ENCODE measurements around the gene NOVA1.
"Not testable (repeated sequence)": the region's sequence is repeated elsewhere in the genome, so short reads cannot be mapped to it uniquely, and the experiment has no call there.

The NOVA1 gene

DNA sequence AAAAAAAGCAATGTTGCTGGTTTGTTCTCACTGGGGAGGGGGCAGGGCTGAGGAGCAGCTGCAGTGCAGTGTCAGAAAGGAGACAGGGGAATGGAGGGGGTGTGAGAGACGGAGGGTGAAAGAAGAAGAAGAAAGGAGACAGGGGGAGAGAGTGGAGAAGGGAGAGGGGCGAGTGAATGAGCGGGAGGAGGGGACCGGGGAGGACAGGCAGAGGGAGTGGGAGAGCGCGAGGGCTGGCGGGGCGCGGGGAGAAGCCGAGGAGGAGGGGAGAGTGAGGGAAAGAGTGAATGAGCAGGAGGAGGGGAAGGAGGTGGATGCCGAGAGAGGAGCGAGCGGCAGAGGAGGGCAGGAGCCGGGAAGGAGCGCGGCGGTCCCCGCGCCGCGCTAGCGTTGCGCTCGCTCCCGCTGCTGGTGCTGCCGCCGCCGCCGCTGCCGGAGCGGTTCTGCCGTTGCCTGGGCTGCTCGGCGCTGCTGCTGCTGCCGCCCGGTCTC lies at the start of gene NOVA1:
TSS of gene NOVA1 (minus strand) at position 445 of the 492 bp plus-strand sequence. CDS start 597 bp downstream, outside the sequence.
- DNase-seq (ENCODE audit: low spot score) = no peak

DNA sequence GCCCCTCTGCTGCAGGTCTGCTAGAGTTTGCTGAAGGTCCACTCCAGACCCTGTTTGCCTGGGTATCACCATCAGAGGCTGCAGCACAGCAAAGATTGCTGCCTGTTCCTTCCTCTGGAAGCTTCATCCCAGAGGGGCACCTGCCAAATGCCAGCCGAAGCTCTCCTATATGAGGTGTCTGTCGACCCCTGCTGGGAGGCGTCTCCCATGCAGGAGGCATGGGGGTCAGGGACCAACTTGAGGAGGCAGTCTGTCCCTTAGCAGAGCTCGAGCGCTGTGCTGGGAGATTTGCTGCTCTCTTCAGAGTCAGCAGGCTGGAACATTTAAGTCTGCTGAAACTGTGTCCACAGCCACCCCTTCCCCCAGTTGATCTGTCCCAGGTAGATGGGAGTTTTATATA lies 47.2 kb upstream of the NOVA1 start:
- not testable (repeated sequence) for DNase-seq (ENCODE audit: low spot score)

DNA sequence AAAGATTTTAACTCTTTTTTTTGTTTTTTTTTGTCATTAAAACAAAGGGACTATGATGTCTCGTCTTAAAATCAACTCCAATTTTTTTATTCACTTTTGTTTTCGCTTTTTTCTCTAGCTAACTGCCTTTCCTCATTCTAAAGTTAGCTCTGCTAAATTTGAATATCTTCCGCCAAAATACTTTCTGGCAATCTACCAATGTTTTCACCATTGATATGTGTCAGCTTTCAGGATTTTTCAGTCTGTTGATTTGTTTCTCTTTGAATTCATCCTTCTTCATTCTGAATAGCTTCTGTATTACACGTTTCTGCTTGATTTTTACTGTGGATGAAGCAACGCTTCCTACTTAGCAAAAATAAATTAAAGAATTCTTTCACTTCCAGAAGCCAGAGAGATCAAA lies 38.7 kb upstream of the NOVA1 start:
- peak; percentile 17 for DNase-seq (ENCODE audit: low spot score)

- DNase-seq (ENCODE audit: low spot score) = not testable (repeated sequence)
Observed at GRCh38 chr14:26634946-26635345, 37.1 kb upstream of the NOVA1 start.

DNA sequence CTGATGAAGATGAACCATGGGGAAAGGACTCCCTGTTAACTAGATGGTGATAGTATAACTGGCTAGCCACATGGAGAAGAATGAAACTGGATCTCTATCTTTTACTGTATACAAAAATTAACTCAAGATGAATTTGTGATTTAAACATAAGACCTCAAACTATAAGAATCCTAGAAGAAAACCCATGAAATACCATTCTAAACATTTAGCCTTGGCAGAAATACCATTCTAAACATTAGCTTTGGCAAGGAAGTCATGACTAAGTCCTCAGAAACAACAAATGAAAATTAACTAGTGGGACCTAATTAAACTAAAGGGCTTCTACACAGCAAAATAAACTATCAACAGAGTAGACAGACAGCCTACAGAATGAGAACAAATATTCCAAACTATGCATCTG lies 28.4 kb upstream of the NOVA1 start:
- DNase-seq (ENCODE audit: low spot score) = no peak

DNA sequence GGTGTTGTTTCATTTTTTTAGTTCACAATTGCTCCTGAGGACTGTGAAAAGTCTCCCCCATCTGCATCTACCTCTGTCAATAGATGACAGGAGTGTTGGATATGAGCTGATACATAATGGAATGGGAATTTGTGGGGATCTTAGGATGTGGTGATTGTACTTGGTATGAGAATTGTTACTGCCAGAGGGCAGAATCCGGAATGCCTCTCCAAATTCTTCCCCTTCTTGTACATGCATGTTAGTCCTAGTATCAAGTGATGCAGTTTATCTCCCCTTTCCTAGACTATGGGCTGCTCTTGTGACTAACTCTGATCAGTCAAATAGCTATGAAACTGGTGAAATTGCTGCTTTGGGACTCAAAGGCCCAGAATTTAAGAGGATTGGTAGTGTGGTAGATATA lies 24.8 kb upstream of the NOVA1 start:
- DNase-seq (ENCODE audit: low spot score) = no peak

GRCh38 chr14:26621807-26622560 lies 24.2 kb upstream of the NOVA1 start:
- DNase-seq (ENCODE audit: low spot score) = no peak

- DNase-seq (ENCODE audit: low spot score) = no peak
Observed at GRCh38 chr14:26621364-26621763, 23.5 kb upstream of the NOVA1 start.

DNA sequence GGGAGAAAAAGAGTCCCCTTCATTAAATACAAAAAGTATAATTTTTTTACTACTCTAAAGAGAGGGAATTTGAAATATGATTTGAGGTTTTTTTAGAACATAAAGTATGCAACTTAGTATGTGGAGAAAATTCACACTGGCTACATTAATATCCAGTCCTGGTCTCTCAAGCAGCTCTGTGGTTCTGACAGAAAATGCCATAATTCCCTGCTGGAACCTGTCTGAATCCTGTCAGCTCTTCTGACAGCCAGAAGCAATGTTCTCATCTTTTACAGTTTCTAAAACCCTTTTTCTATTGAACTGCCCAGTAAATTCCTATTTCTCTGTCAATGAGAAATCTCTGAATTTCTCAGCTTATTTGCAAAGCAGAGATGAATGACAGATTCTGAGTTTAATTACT lies 13.4 kb upstream of the NOVA1 start:
- DNase-seq (ENCODE audit: low spot score) = no peak

- DNase-seq (ENCODE audit: low spot score) = no peak
Observed at GRCh38 chr14:26606729-26607312, 9.0 kb upstream of the NOVA1 start.

DNA sequence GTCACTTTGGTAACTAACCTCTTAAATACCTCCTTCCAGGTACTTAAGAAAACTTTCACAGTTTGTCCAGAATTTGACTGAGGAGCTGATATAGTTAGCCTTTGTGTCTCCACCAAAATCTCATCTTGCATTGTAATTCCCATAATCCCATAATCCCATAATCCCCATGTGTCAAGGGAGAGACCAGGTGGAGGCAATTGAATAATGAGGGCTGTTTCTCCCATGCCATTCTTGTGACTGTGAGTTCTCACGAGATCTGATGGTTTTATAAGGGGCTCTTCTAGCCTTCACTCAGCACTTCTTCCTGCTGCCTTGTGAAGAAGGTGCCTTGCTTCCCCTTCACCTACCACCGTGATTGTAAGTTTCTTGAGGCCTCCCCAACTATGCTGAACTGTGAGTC lies 7.8 kb upstream of the NOVA1 start:
- DNase-seq (ENCODE audit: low spot score) = no peak

DNA sequence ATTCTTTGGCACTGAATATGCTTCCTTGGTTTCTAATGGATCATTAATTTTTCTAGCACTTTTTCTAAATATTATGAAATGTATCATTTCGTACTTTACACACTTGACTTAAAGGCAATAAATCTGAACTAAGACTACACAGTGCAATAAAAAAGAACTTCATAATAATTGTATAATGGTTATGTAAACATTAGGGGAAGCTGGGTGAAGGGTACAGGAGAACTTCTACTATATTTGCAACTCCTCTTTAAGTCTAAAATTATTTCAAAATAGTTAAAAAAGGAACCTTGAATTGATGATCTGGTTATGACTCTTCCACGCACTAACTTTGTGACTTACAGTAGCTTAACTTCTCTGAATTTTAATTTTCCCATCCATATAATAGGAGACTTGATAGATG lies 5.1 kb upstream of the NOVA1 start:
- DNase-seq (ENCODE audit: low spot score) = no peak

DNA sequence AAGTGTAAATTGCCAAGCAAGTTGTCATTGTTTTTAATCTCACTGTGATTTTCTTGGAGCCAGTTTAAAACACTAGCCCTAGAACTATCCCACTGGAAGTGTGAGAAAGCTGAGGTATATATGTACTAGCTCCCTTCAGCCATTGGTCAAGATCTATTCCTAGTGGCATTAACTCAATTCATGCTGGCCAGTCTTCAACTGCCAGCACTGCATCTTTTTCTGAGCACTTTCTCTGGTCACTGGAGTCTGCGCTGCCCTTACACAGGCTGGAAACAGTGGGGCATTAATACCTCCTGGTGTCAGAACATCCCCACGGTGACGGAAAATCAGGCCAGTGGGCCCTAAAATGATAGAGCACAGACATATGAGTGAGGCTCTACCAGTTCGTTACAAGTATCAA lies 4.0 kb upstream of the NOVA1 start:
- DNase-seq (ENCODE audit: low spot score) = no peak

DNA sequence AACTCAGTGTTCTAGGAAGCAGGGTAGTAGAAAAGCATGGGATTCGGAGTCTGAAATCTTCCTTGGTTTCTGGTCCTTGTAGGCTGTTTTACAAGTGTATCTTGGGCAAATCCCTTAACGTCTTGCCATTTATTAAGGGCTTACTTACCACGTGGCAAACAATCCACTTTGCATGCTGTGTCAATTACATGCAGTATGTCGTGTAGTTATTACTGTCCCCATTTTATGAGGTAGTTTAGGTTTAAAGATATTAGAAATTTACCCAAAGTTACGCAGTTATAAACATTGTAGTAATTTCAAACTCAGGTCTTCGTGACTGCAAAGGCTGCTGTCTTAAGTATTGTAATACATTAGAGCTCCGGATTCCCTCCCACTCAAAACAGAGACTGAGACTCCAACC lies 1.5 kb upstream of the NOVA1 start:
- no peak for DNase-seq (ENCODE audit: low spot score)

- DNase-seq (ENCODE audit: low spot score) = no peak
Observed at GRCh38 chr14:26598672-26599131, 869 bp upstream of the NOVA1 start.

GRCh38 chr14:26598081-26598671 lies 343 bp upstream of the NOVA1 start:
- DNase-seq (ENCODE audit: low spot score) = peak; percentile 85

GRCh38 chr14:26597071-26597588 lies 703 bp downstream of the NOVA1 start:
- DNase-seq (ENCODE audit: low spot score) = peak; percentile 21

DNA sequence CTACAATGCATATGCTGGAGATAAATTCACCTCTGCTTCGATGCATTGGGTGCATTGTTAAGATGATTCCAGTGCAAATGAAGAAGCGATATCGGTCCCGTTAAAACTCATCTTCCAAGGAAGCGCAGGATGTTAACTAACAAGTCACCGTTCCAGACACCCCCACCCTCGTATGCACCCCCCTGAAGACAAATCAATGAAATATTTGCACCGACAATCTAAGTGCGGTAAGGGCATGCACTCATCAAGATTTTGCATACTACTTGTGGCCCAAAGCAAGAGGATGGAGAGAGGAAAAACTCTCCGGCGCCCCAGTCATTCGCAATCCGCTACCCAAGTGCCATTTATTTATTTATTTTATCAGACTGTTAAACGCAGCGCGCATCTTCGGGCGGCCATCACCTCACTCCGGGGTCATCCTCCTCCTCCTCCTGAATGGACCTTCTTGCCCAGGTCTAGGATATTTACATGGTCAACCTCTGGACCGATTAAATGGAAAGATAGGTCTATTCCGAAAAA lies 1.2 kb downstream of the NOVA1 start:
- DNase-seq (ENCODE audit: low spot score) = peak; percentile 2

DNA sequence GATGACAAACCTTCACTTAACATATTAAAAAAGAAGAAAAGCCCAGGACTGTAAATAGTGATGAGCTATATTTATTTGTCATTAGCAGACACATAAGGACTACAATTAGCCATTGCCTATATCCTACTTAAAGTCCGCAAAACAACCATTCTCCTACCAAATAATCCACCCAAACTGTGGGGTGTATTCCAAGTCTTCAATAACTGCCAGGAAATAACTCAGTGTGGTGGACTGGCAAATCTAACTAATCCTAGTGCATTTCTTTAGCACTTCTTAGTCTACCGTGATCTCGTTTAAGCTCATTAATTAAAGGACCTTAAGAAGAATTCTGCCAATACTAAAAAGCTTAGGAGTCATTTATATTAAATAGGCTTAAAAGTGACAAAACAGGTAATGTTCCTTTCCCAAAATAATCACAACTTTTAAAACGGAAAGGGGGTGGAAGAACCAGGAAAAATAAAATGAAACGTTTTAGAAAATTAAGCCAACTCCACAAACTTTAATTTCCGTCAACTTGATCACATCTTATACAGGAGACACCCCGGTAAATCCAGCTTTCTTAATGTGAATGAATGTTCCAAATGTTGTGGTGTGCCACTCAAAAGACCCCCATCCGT lies 1.8 kb downstream of the NOVA1 start:
- DNase-seq (ENCODE audit: low spot score) = no peak

- no peak for DNase-seq (ENCODE audit: low spot score)
Observed at GRCh38 chr14:26594756-26595545, 2.9 kb downstream of the NOVA1 start.

DNA sequence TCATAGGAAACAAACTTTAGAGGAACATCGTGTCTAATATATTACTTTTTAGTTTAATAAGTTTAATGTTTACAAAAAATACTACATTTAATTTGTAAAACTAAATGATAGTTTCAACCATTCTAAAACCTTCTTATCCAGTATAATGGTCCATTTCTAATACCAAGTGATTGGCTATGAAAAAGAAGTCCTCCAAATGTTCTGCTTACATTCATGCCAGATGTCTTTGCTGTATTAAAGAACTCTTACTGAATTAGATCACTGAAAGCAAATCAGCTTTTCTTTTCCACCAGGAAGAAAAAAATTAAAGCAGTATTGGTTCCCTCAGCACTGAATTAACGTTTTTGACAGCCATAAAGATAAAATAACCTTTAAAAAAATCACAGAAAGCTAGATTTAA lies 3.7 kb downstream of the NOVA1 start:
- DNase-seq (ENCODE audit: low spot score) = no peak

All from kidney tubule cell (primary cell).